Epithelial cell of proximal tubule (primary cell): ENCODE measurements around the gene HNF1A. TPM values are rescaled to one million over a fixed set of nuclear protein-coding genes. Genes with fewer than 3 reads are reported as not detected.

Experiments
- DNase-seq: peaks from one replicate; pipeline ENCODE4 v3.0.0-alpha.2; 2011; ENCODE audit warnings: low read depth
- H3K4me3 ChIP-seq: 2 replicates; pipeline ENCODE4 v1.5.1; 2011; ENCODE audit warnings: low read depth, mild to moderate bottlenecking, low read length
- CTCF ChIP-seq: conservative IDR thresholded peaks from 2 replicates; pipeline ENCODE4 v1.5.1; 2012; ENCODE audit warnings: low read depth, mild to moderate bottlenecking, low read length
- total RNA-seq: library from RNA; depleted of rRNA; stranded (reverse); fragments of >200 nt; gene quantifications from 2 replicates; pipeline ENCODE4 v1.2.3, GENCODE V29; 2015

The HNF1A gene
- total RNA-seq, 1 donor from 2014 or later = 0.17 TPM

GRCh38 chr12:121010860-121011259, 32.5 kb downstream of the HNF1A start:
- no peak overlapping the region for H3K4me3 ChIP-seq
- TF ChIP-seq CTCF = no peak
- no peak for DNase-seq

DNA sequence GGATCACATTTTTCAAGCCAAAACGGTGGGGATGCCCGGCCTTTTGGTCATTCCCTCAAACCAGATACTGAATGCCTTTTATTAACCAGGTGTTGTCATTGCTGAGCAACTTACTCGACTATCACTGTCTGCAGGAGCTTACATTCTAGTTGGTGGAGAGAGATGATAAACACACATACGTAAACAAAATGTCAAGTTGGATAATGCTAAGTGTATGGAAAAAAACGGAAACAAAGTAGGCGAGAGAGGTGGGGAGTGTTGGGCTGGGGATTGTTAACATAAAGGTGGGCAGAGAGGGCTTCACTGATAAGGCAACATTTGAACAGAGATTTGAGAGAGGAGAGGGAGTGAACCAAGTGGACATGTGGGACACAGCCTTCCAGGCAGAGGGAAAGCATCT, 33.5 kb downstream of the HNF1A start:
- no peak overlapping the region for H3K4me3 ChIP-seq
- DNase-seq = no peak
- TF ChIP-seq CTCF = no peak

DNA sequence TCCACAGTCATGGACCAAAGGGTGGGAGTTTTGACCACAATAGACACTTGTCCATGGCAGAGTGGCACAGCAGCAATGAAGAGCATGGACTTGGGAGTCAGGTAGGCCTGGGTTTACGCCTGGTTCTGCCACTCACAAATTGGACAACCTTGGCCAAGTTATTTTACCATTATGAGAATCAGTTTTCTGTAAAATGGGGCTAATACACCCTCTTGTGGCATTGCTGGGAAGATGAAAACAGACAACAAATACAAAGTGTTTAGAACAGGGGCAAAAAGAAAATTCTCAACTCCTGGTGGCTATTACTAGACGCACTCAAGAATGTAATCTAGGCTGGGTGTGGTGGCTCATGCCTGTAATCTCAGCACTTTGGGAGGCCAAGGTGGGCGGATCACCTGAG, 35.4 kb downstream of the HNF1A start:
- DNase-seq = no peak

GRCh38 chr12:121015825-121016766, 37.8 kb downstream of the HNF1A start, which contains the start of gene C12orf43:
TSS of gene C12orf43 (minus strand) at chr12:121016487. CDS start at chr12:121016474, 13 bp downstream.
- TF ChIP-seq CTCF = no peak

More for the DNA sequence above, 35.4 kb downstream of the HNF1A start:
- H3K4me3 ChIP-seq = no peak overlapping the region
- TF ChIP-seq CTCF = peak; percentile 33

DNA sequence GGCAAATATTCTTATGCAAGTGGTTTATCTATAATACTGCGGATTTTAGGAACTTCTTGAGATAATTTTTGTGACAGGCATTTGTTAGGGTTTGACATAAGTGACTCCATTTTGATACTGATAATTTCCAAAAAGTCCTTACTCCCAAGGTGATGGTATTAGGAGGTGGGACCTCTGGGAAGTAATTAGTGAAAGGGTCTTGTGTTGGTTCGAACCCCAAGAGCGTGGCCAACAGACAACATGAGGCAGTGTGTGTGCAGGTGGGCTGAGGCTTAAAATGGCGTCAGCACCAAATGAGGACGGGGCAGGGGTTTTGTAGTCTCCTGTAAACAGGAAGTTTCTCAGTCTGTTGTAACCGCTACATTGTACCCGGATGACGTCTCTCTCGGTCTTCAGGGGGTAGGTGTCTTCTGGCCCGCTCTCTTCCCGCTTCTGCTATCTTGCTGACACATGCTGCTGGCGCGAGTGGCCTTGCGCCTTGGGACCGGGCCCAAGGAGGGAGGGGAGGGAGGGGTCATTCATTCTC, 39.7 kb downstream of the HNF1A start:
- TF ChIP-seq CTCF = no peak
- no peak for DNase-seq
- no peak overlapping the region for H3K4me3 ChIP-seq

More at GRCh38 chr12:121015825-121016766, 37.8 kb downstream of the HNF1A start, which contains the start of gene C12orf43:
- peak; percentile 56 for DNase-seq
- H3K4me3 ChIP-seq = peak within 1 kb of the TSS; percentile 89

- H3K4me3 ChIP-seq = no peak overlapping the region
- TF ChIP-seq CTCF = no peak
- DNase-seq = no peak
Measured at GRCh38 chr12:121018860-121019617, 40.7 kb downstream of the HNF1A start.
